GM12878 (cell line): ENCODE results near the gene GALP. TPM values are rescaled to one million over a fixed set of nuclear protein-coding genes. Genes with fewer than 3 reads are reported as not detected.

Experiments used
- ATAC-seq: fragments of 200-7000 bp; cut with Tn5 transposase; 3 replicates; pipeline ENCODE4 v1.9.1; 2020; ENCODE audit warnings: mild to moderate bottlenecking, moderate library complexity
- BruUV-seq: library from RNA; stranded (reverse); fragments of 400-500 nt; replicated peaks from 2 replicates; lab custom pipeline; 2021; lab: Mats Ljungman, UMichigan
- CTCF ChIA-PET: fragments of 300-600 bp; sonication (Branson Sonifier 250); formaldehyde crosslinking; extraction: SDS; loops from one replicate; lab custom pipeline; 2021; ENCODE audit warnings: inconsistent platforms; lab: Yijun Ruan, JAX
- POLR2A ChIA-PET: fragments of 350-600 bp; formaldehyde crosslinking; extraction: SDS; loops from one replicate; lab custom pipeline; 2021; ENCODE audit warnings: inconsistent platforms; lab: Charles Lee
- RAD21 ChIA-PET: fragments of 300-600 bp; sonication (Branson Sonifier 250); formaldehyde crosslinking; loops from one replicate; lab custom pipeline; 2023; ENCODE audit warnings: antibody characterized with exemption; ENCODE audit not compliant: unreplicated experiment; lab: Charles Lee
- SMC1A ChIA-PET: fragments of 300-600 bp; sonication (Branson Sonifier 250); formaldehyde crosslinking; loops from one replicate; lab custom pipeline; 2023; ENCODE audit not compliant: unreplicated experiment, uncharacterized antibody; lab: Charles Lee
- DNase-seq: peaks from one replicate; pipeline ENCODE4 v3.0.0-alpha.2; 2011; ENCODE audit warnings: low read depth, low spot score
- FAIRE-seq: peaks from 3 replicates; lab custom pipeline; 2011; peaks lifted over from hg19 to GRCh38; lab: Jason Lieb, UNC
- H2AFZ ChIP-seq: 2 replicates; pipeline ENCODE4 v1.6.0; 2011; ENCODE audit warnings: low read depth, low read length, control low read depth; ENCODE audit not compliant: control insufficient read depth
- H3K27ac ChIP-seq: 2 replicates; pipeline ENCODE4 v1.5.1; 2011; ENCODE audit warnings: control low read depth; ENCODE audit not compliant: control insufficient read depth, insufficient read depth
- H3K27me3 ChIP-seq, 2 experiments: replicated peaks in 1 of 2; 2 replicates each; pipeline versions ENCODE4 v1.6.0 to v1.6.1; 2011; ENCODE audit warnings: low read length in 1 of 2; ENCODE audit not compliant: control insufficient read depth in 2 of 2, insufficient read depth in 2 of 2
- H3K36me3 ChIP-seq, 2 experiments: 2 replicates each; pipeline ENCODE4 v1.5.1; 2011; ENCODE audit warnings: low read length in 1 of 2; ENCODE audit not compliant: control insufficient read depth in 2 of 2, insufficient read depth in 2 of 2
- H3K4me1 ChIP-seq: 2 replicates; pipeline ENCODE4 v1.6.1; 2011; ENCODE audit warnings: mild to moderate bottlenecking, low read length, moderate library complexity, mixed read lengths; ENCODE audit not compliant: control insufficient read depth, insufficient read depth
- H3K4me2 ChIP-seq: 2 replicates; pipeline ENCODE4 v1.6.0; 2011; ENCODE audit warnings: control low read depth; ENCODE audit not compliant: control insufficient read depth, insufficient read depth
- H3K4me3 ChIP-seq: fragments of 200-600 bp; sonication (generic); 2 replicates; pipeline ENCODE4 v1.5.1; 2016
- H3K79me2 ChIP-seq: 2 replicates; pipeline ENCODE4 v1.6.0; 2011; ENCODE audit warnings: low read length; ENCODE audit not compliant: control insufficient read depth, insufficient read depth
- H3K9ac ChIP-seq: 2 replicates; pipeline ENCODE4 v1.8.0; 2011; ENCODE audit warnings: low read length, control low read depth, mixed read lengths; ENCODE audit not compliant: control insufficient read depth, insufficient read depth
- H3K9me3 ChIP-seq: replicated peaks from 3 replicates; pipeline ENCODE4 v1.5.1; 2011; ENCODE audit warnings: mild to moderate bottlenecking, low read length; ENCODE audit not compliant: control insufficient read depth, insufficient read depth
- H4K20me1 ChIP-seq: 2 replicates; pipeline ENCODE4 v1.6.0; 2011; ENCODE audit not compliant: control insufficient read depth, insufficient read depth
- HCFC1 ChIP-seq: fragments of 150-350 bp; IDR thresholded peaks from 2 replicates; pipeline ENCODE4 v1.6.1; 2014; ENCODE audit warnings: low read length
- JUNB ChIP-seq: IDR thresholded peaks from 2 replicates; pipeline ENCODE4 v1.6.1; 2016; ENCODE audit warnings: antibody characterized with exemption, mild to moderate bottlenecking
- MYC ChIP-seq: IDR thresholded peaks from 2 replicates; pipeline ENCODE4 v1.6.1; 2011; ENCODE audit warnings: mild to moderate bottlenecking, low read length, moderate library complexity, inconsistent platforms; ENCODE audit not compliant: insufficient read depth, insufficient replicate concordance, insufficient read length, severe bottlenecking
- NBN ChIP-seq: fragments of 450-650 bp; IDR thresholded peaks from 2 replicates; pipeline ENCODE4 v1.6.1; 2016
- NFIC ChIP-seq: IDR thresholded peaks from 2 replicates; pipeline ENCODE4 v1.6.1; 2012; ENCODE audit warnings: low read depth, mild to moderate bottlenecking, inconsistent platforms, low read length, moderate library complexity
- RFX5 ChIP-seq: IDR thresholded peaks from 2 replicates; pipeline ENCODE4 v1.6.1; 2011; ENCODE audit warnings: low read depth, low read length, improper control_type of control experiment
- SP1 ChIP-seq: IDR thresholded peaks from one replicate; pipeline ENCODE4 v1.6.1; 2011; ENCODE audit warnings: low read depth, low read length
- ZBED1 ChIP-seq: IDR thresholded peaks from 2 replicates; pipeline ENCODE4 v1.6.1; 2016; ENCODE audit warnings: borderline replicate concordance
- WGBS: methylation state at CpG from one replicate; pipeline ENCODE4 v1.1.6; 2016; ENCODE audit warnings: low lambda C conversion rate; ENCODE audit not compliant: insufficient replicate concordance, insufficient coverage; ENCODE audit errors: missing lambda C conversion rate; 5-methylcytosine and 5-hydroxymethylcytosine counted together
- in situ Hi-C: fragments of 300-500 bp; cut with MboI; formaldehyde crosslinking; loops from 9 replicates; pipeline ENCODE4 v1.14.3; 2018; ENCODE audit warnings: mixed read lengths
- intact Hi-C: fragments of 100-400 bp; cut with micrococcal nuclease; formaldehyde crosslinking; loops from one replicate; pipeline ENCODE4 v1.14.2; 2022; ENCODE audit not compliant: unreplicated experiment
- polyA plus RNA-seq, 11 experiments: library from polyadenylated mRNA; depleted of rRNA in 4 of 11; unstranded in 6 of 11; stranded (reverse) in 5 of 11; fragments of >200 nt; fragmentation: Nextera tagmentation in 4 of 11; fragmentation: Illumina TruSeq in 1 of 11; extraction: Ambion mirVana in 4 of 11; extraction: Trizol in 1 of 11; gene quantifications; 1 replicate in 1 of 11; 2 replicates in 10 of 11; pipeline versions ENCODE4 v1.2.1 to v1.2.3, GENCODE V29; 2011 to 2016; ENCODE audit warnings: inconsistent platforms in 2 of 11, missing spikeins in 2 of 11, low read depth in 1 of 11
- total RNA-seq, 4 experiments: library from RNA; depleted of rRNA in 3 of 4; stranded (reverse); fragments of >200 nt in 3 of 4; fragmentation: Illumina TruSeq in 1 of 4; extraction: Trizol in 1 of 4; gene quantifications; 2 replicates each; pipeline versions ENCODE4 v1.2.1 to v1.2.3, GENCODE V29; 2013 to 2021
- TF ChIP-seq, protein P1 (sequence below): IDR thresholded peaks from 2 replicates; pipeline ENCODE4 v1.6.1; 2012; ENCODE audit warnings: low read depth, low read length, improper control_type of control experiment

GALP gene
- total and polyA plus RNA-seq, 10 of the 15 experiments (the other 5 are each of a cell fraction or from before 2014, with no cell fraction given), result not detected

GRCh38 chr19:56161534-56161933 lies 14.3 kb upstream of the GALP start (continued):
- TF ChIP-seq MYC (no peak), NBN (no peak), NFIC (no peak), SP1 (no peak)

- no peak overlapping the region for H3K4me3 ChIP-seq
- WGBS, result 41% methylated on average over 9 of the region's 9 CpGs
- intact Hi-C loops, result no loop called here
- DNase-seq (no peak), FAIRE-seq (no peak), ATAC-seq (no peak)
- ChIA-PET SMC1A (no interaction called here), RAD21 (no interaction called here), CTCF (interaction anchor here (1.2 kb wide), 1 partner anchor 96 kb away, joined by 4 read pairs; no protein-coding TSS in a partner anchor), POLR2A (no interaction called here)
- H3K27ac ChIP-seq, result no peak overlapping the region
- no TSS peak for BruUV-seq
- no peak for TF ChIP-seq HCFC1
- no peak for TF ChIP-seq RFX5
- no peak for TF ChIP-seq JUNB
- no peak for TF ChIP-seq ZBED1
- TF ChIP-seq NBN, result no peak
- TF ChIP-seq, protein P1, sequence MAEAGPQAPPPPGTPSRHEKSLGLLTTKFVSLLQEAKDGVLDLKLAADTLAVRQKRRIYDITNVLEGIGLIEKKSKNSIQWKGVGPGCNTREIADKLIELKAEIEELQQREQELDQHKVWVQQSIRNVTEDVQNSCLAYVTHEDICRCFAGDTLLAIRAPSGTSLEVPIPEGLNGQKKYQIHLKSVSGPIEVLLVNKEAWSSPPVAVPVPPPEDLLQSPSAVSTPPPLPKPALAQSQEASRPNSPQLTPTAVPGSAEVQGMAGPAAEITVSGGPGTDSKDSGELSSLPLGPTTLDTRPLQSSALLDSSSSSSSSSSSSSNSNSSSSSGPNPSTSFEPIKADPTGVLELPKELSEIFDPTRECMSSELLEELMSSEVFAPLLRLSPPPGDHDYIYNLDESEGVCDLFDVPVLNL, result no peak
- no peaks in the 10 kb centered on the region for H4K20me1 ChIP-seq
- no peaks in the 10 kb centered on the region for H3K27me3 ChIP-seq
- in situ Hi-C loops, result no loop called here
- no peaks in the 10 kb centered on the region for H3K79me2 ChIP-seq
- peaks cover 0 to 2% of the 10 kb centered on the region in 2 experiments; a peak in 2 of 4 replicates for H3K36me3 ChIP-seq
- no peaks in the 10 kb centered on the region for H3K9me3 ChIP-seq
- H2AFZ ChIP-seq, result no peak overlapping the region
- H3K4me2 ChIP-seq, result no peak overlapping the region
- H3K4me1 ChIP-seq, result no peaks in the 10 kb centered on the region
- H3K9ac ChIP-seq, result no peak overlapping the region
Measured at GRCh38 chr19:56162258-56162657, 13.6 kb upstream of the GALP start.
